Suprapubic skin (tissue), 3 donors: ENCODE data around the gene COL4A5.
"Not testable (repeated sequence)": the region's sequence is repeated elsewhere in the genome, so short reads cannot be mapped to it uniquely, and the experiment has no call there.

Experiments
- CTCF ChIP-seq, 2 donors: fragments of 200-600 bp in 1 of 2; fragments of 450-650 bp in 1 of 2; sonication (generic) in 1 of 2; IDR thresholded peaks; one replicate each; pipeline ENCODE4 v1.5.1; 2016 to 2019; ENCODE audit warnings: antibody characterized with exemption in 2 of 2, mild to moderate bottlenecking in 1 of 2, moderate library complexity in 1 of 2
- POLR2AphosphoS5 ChIP-seq, 3 donors: sonication (generic); formaldehyde crosslinking; IDR thresholded peaks; one replicate each; pipeline ENCODE4 v1.6.1; 2017; ENCODE audit warnings: antibody characterized with exemption in 3 of 3

GRCh38 chrX:108390976-108391717, 48.5 kb upstream of the COL4A5 start:
- TF ChIP-seq POLR2AphosphoS5, CTCF (IDR thresholded peaks at IDR 0.05): not testable (repeated sequence)
